HCT116 (cell line): ENCODE results near the gene ZFHX3. TPM values are rescaled to one million over a fixed set of nuclear protein-coding genes. Genes with fewer than 3 reads are reported as not detected.

ENCODE experiments used
- ATAC-seq: fragments of 200-7000 bp; cut with Tn5 transposase; 2 replicates; pipeline ENCODE4 v1.9.1; 2020; ENCODE audit warnings: mild to moderate bottlenecking, moderate library complexity
- BruUV-seq: library from RNA; stranded (reverse); fragments of 400-500 nt; replicated peaks from 2 replicates; lab custom pipeline; 2021; lab: Mats Ljungman, UMichigan
- CTCF ChIA-PET: fragments of 300-600 bp; sonication (Branson Sonifier 250); formaldehyde crosslinking; loops from one replicate; lab custom pipeline; 2021; ENCODE audit warnings: antibody characterized with exemption; lab: Charles Lee
- POLR2A ChIA-PET: fragments of 300-600, 350-600 bp; sonication (Branson Sonifier 250); formaldehyde crosslinking; loops from one replicate; lab custom pipeline; 2021; ENCODE audit warnings: antibody characterized with exemption; lab: Charles Lee
- RAD21 ChIA-PET, 2 experiments: fragments of 300-600 bp; sonication (Branson Sonifier 250); formaldehyde crosslinking; loops; one replicate each; lab custom pipeline; 2023; ENCODE audit warnings: low total read pairs in 2 of 2; ENCODE audit not compliant: uncharacterized antibody in 2 of 2, unreplicated experiment in 2 of 2, low non-redundant PET in 1 of 2; lab: Charles Lee
- DNase-seq: peaks from one replicate; pipeline ENCODE4 v3.0.0-alpha.2; 2010; ENCODE audit warnings: low read depth, low spot score
- H2AFZ ChIP-seq: fragments of 200-600 bp; shearing (Covaris generic), sonication (generic); 2 replicates; pipeline ENCODE4 v1.6.1; 2017; ENCODE audit warnings: low read depth, mixed run types, mixed read lengths, antibody characterized with exemption, low read length; ENCODE audit not compliant: poor library complexity, severe bottlenecking
- H3K27ac ChIP-seq: 2 replicates; pipeline ENCODE4 v1.5.1; 2012; ENCODE audit warnings: low read depth, low read length
- H3K27me3 ChIP-seq: fragments of 200-600 bp; sonication (generic); 2 replicates; pipeline ENCODE4 v1.6.1; 2016; ENCODE audit warnings: mixed run types, low read length, mixed read lengths; ENCODE audit not compliant: insufficient read depth
- H3K36me3 ChIP-seq, 2 experiments: fragments of 200-500 bp in 1 of 2; fragments of 200-600 bp in 1 of 2; sonication (Bioruptor generic) in 1 of 2; sonication (generic) in 1 of 2; 2 replicates each; pipeline versions ENCODE4 v1.5.1 to v1.6.1; 2014 to 2016; ENCODE audit warnings: low read length in 2 of 2, inconsistent platforms in 1 of 2, mixed read lengths in 1 of 2, mixed run types in 1 of 2; ENCODE audit not compliant: insufficient read depth in 2 of 2, control insufficient read depth in 1 of 2
- H3K4me1 ChIP-seq, 2 experiments: fragments of 200-600 bp in 1 of 2; sonication (generic) in 1 of 2; 2 replicates each; pipeline versions ENCODE4 v1.5.1 to v1.6.1; 2012 to 2017; ENCODE audit warnings: low read length in 2 of 2, inconsistent platforms in 1 of 2, mild to moderate bottlenecking in 1 of 2, mixed read lengths in 1 of 2, mixed run types in 1 of 2, moderate library complexity in 1 of 2; ENCODE audit not compliant: insufficient read depth in 2 of 2, control insufficient read depth in 1 of 2
- H3K4me2 ChIP-seq: fragments of 200-600 bp; sonication (generic); 2 replicates; pipeline ENCODE4 v1.6.1; 2017; ENCODE audit warnings: mixed run types, low read length, mixed read lengths
- H3K4me3 ChIP-seq, 2 experiments: fragments of 200-600 bp in 1 of 2; sonication (generic) in 1 of 2; replicated peaks in 1 of 2; 2 replicates each; pipeline ENCODE4 v1.5.1; 2011 to 2016; ENCODE audit warnings: low read length in 2 of 2, control low read depth in 1 of 2, low read depth in 1 of 2, mild to moderate bottlenecking in 1 of 2, mixed read lengths in 1 of 2, mixed run types in 1 of 2
- H3K79me2 ChIP-seq: fragments of 200-600 bp; sonication (generic); 2 replicates; pipeline ENCODE4 v1.6.1; 2017; ENCODE audit warnings: mild to moderate bottlenecking, mixed run types, low read length, moderate library complexity, mixed read lengths; ENCODE audit not compliant: insufficient read depth
- H3K9ac ChIP-seq: fragments of 200-600 bp; sonication (generic); 2 replicates; pipeline ENCODE4 v1.6.1; 2016; ENCODE audit warnings: low read length, mixed read lengths
- H3K9me2 ChIP-seq: fragments of 200-600 bp; sonication (generic), shearing (Covaris generic); 2 replicates; pipeline ENCODE4 v1.6.1; 2017; ENCODE audit warnings: mixed run types, mild to moderate bottlenecking, moderate library complexity; ENCODE audit not compliant: insufficient read depth
- H3K9me3 ChIP-seq, 2 experiments: fragments of 200-500 bp in 1 of 2; fragments of 200-600 bp in 1 of 2; sonication (Bioruptor generic) in 1 of 2; sonication (generic) in 1 of 2; 2 replicates each; pipeline ENCODE4 v1.6.1; 2014 to 2017; ENCODE audit warnings: low read length in 2 of 2, mixed read lengths in 2 of 2, inconsistent platforms in 1 of 2, low read depth in 1 of 2, mild to moderate bottlenecking in 1 of 2, mixed run types in 1 of 2, moderate library complexity in 1 of 2; ENCODE audit not compliant: control insufficient read depth in 1 of 2, insufficient read depth in 1 of 2
- H4K20me1 ChIP-seq: fragments of 200-600 bp; sonication (generic), shearing (Covaris generic); 2 replicates; pipeline ENCODE4 v1.6.1; 2017; ENCODE audit warnings: mixed run types, mild to moderate bottlenecking, moderate library complexity; ENCODE audit not compliant: insufficient read depth
- EGR1 ChIP-seq: IDR thresholded peaks from 2 replicates; pipeline ENCODE4 v1.6.1; 2012; ENCODE audit warnings: low read depth
- ELF1 ChIP-seq: IDR thresholded peaks from 2 replicates; pipeline ENCODE4 v1.6.1; 2012; ENCODE audit warnings: low read depth, borderline replicate concordance
- SP1 ChIP-seq: IDR thresholded peaks from 2 replicates; pipeline ENCODE4 v1.6.1; 2012; ENCODE audit warnings: low read depth
- SRF ChIP-seq: IDR thresholded peaks from 2 replicates; pipeline ENCODE4 v1.6.1; 2012; ENCODE audit warnings: low read depth
- YY1 ChIP-seq: IDR thresholded peaks from 2 replicates; pipeline ENCODE4 v1.6.1; 2011; ENCODE audit warnings: low read length, low read depth, moderate library complexity, mild to moderate bottlenecking; ENCODE audit not compliant: insufficient replicate concordance; ENCODE audit errors: extremely low read depth
- intact Hi-C: fragments of 100-400 bp; cut with micrococcal nuclease; formaldehyde crosslinking; loops from 2 replicates; pipeline ENCODE4 v1.10.0; 2022
- total RNA-seq: library from RNA; stranded (reverse); gene quantifications from one replicate; pipeline ENCODE4 v1.2.1, GENCODE V29; 2021; ENCODE audit not compliant: unreplicated experiment
- TF ChIP-seq, protein P1 (sequence below): IDR thresholded peaks from 2 replicates; pipeline ENCODE4 v1.6.1; 2012; ENCODE audit warnings: low read depth
- TF ChIP-seq, protein P2 (sequence below): IDR thresholded peaks from 2 replicates; pipeline ENCODE4 v1.6.1; 2011; ENCODE audit warnings: mild to moderate bottlenecking, low read length, moderate library complexity; ENCODE audit not compliant: insufficient replicate concordance; ENCODE audit errors: extremely low read depth

Gene ZFHX3
- total RNA-seq, 1 experiment from 2014 or later: 6.3 TPM

DNA sequence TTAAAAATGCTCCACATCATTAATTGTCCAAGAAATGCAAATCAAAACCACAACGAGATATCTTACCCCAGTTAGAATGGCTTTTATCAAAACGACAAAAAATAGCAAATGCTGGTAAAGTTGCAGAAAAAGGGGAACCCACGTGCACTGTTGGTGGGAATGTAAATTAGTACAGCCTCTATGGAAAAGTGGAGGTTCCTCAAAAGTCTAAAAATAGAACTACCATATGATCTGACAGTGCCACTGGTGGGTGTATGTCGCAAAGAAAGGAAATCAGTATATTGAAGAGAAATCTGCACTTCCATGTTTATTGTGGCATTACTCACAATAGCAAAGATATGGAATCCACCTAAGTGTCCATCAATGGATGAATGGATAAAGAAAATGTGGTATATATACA lies 38.2 kb upstream of the ZFHX3 start (continued):
- TF ChIP-seq, protein P1, sequence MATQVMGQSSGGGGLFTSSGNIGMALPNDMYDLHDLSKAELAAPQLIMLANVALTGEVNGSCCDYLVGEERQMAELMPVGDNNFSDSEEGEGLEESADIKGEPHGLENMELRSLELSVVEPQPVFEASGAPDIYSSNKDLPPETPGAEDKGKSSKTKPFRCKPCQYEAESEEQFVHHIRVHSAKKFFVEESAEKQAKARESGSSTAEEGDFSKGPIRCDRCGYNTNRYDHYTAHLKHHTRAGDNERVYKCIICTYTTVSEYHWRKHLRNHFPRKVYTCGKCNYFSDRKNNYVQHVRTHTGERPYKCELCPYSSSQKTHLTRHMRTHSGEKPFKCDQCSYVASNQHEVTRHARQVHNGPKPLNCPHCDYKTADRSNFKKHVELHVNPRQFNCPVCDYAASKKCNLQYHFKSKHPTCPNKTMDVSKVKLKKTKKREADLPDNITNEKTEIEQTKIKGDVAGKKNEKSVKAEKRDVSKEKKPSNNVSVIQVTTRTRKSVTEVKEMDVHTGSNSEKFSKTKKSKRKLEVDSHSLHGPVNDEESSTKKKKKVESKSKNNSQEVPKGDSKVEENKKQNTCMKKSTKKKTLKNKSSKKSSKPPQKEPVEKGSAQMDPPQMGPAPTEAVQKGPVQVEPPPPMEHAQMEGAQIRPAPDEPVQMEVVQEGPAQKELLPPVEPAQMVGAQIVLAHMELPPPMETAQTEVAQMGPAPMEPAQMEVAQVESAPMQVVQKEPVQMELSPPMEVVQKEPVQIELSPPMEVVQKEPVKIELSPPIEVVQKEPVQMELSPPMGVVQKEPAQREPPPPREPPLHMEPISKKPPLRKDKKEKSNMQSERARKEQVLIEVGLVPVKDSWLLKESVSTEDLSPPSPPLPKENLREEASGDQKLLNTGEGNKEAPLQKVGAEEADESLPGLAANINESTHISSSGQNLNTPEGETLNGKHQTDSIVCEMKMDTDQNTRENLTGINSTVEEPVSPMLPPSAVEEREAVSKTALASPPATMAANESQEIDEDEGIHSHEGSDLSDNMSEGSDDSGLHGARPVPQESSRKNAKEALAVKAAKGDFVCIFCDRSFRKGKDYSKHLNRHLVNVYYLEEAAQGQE: no peak

DNA sequence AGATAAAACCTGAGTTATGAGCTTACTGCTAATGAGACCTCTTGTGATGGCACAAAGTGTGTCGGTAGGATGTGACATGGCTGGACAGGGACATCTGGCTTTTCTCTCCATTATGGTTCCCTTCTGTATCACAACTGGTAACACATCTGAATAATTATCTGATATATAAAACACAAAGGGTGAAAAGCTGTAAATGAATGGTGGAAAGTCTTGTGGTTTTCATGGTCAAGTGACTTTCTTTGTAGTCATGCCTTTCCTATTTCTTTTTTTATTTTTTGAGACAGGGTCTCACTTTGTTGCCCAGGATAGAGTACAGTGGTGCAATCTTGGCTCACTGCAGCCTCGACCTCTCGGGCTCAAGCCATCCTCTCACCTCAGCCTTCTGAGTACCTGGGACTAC lies 35.3 kb upstream of the ZFHX3 start:
- ATAC-seq: no peak
- ChIA-PET RAD21 (no interaction called here), POLR2A (no interaction called here), CTCF (no interaction called here)
- no peak for DNase-seq
- H3K79me2 ChIP-seq: no peaks in the 10 kb centered on the region
- no TSS peak for BruUV-seq
- no peak overlapping the region for H2AFZ ChIP-seq
- H3K4me1 ChIP-seq: no peaks in the 10 kb centered on the region; a peak in 1 of 4 replicates
- no peaks in the 10 kb centered on the region for H3K9me3 ChIP-seq
- H3K4me2 ChIP-seq: no peak overlapping the region
- intact Hi-C loops: no loop called here
- no peak overlapping the region for H3K27ac ChIP-seq
- H3K36me3 ChIP-seq: no peaks in the 10 kb centered on the region
- H4K20me1 ChIP-seq: no peaks in the 10 kb centered on the region
- TF ChIP-seq ELF1 (no peak), YY1 (no peak), EGR1 (no peak), SRF (no peak), SP1 (no peak)
- TF ChIP-seq, protein P2, sequence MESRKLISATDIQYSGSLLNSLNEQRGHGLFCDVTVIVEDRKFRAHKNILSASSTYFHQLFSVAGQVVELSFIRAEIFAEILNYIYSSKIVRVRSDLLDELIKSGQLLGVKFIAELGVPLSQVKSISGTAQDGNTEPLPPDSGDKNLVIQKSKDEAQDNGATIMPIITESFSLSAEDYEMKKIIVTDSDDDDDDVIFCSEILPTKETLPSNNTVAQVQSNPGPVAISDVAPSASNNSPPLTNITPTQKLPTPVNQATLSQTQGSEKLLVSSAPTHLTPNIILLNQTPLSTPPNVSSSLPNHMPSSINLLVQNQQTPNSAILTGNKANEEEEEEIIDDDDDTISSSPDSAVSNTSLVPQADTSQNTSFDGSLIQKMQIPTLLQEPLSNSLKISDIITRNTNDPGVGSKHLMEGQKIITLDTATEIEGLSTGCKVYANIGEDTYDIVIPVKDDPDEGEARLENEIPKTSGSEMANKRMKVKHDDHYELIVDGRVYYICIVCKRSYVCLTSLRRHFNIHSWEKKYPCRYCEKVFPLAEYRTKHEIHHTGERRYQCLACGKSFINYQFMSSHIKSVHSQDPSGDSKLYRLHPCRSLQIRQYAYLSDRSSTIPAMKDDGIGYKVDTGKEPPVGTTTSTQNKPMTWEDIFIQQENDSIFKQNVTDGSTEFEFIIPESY: no peak
- TF ChIP-seq, all 23 proteins: peak for 0
- H3K27me3 ChIP-seq: no peaks in the 10 kb centered on the region
- H3K9ac ChIP-seq: no peak overlapping the region
- no peak overlapping the region for H3K4me3 ChIP-seq
- no peaks in the 10 kb centered on the region for H3K9me2 ChIP-seq
